Heart left ventricle (tissue), 16 donors: Measurements from ENCODE around the gene SLC25A14. TPM values are rescaled to one million over a fixed set of nuclear protein-coding genes. Genes with fewer than 3 reads are reported as not detected.

Source experiments
- ATAC-seq, 4 donors: fragments of 200-7000 bp; cut with Tn5 transposase; one replicate each; pipeline ENCODE4 v1.9.1; 2020 to 2022; ENCODE audit warnings: moderate library complexity in 4 of 4, mild to moderate bottlenecking in 3 of 4, moderate number of reproducible peaks in 1 of 4
- DNase-seq, 5 donors: peaks; one replicate each; pipeline ENCODE4 v3.0.0-alpha.2; 2020
- H3K27ac ChIP-seq, 12 donors: fragments of 200-600 bp; sonication (generic) in 4 of 12; one replicate each; pipeline versions ENCODE4 v1.5.0 to v1.8.0; 2016 to 2022; ENCODE audit warnings: mild to moderate bottlenecking in 2 of 12
- H3K27me3 ChIP-seq, 9 donors: fragments of 200-600 bp; sonication (generic) in 2 of 9; one replicate each; pipeline versions ENCODE4 v1.5.1 to v1.8.0; 2016 to 2022; ENCODE audit warnings: mild to moderate bottlenecking in 3 of 9
- H3K36me3 ChIP-seq, 9 donors: fragments of 200-600 bp; sonication (generic) in 2 of 9; one replicate each; pipeline versions ENCODE4 v1.5.0 to v1.8.0; 2018 to 2022; ENCODE audit warnings: mild to moderate bottlenecking in 2 of 9
- H3K4me1 ChIP-seq, 12 donors: fragments of 200-600 bp; sonication (generic) in 4 of 12; one replicate each; pipeline versions ENCODE4 v1.5.0 to v1.8.0; 2016 to 2022; ENCODE audit warnings: mild to moderate bottlenecking in 3 of 12
- H3K4me3 ChIP-seq, 12 donors: fragments of 200-600 bp; sonication (generic) in 4 of 12; one replicate each; pipeline versions ENCODE4 v1.5.0 to v1.8.0; 2017 to 2022; ENCODE audit warnings: mild to moderate bottlenecking in 9 of 12, moderate library complexity in 4 of 12
- H3K9me3 ChIP-seq, 12 donors: fragments of 200-600 bp; sonication (generic) in 4 of 12; one replicate each; pipeline versions ENCODE4 v1.5.0 to v1.8.0; 2016 to 2022; ENCODE audit warnings: mild to moderate bottlenecking in 1 of 12
- CTCF ChIP-seq, 12 donors: fragments of 200-600 bp; sonication (generic) in 4 of 12; IDR thresholded peaks; one replicate each; pipeline versions ENCODE4 v1.5.0 to v1.8.0; 2018 to 2022; ENCODE audit warnings: antibody characterized with exemption in 12 of 12, mild to moderate bottlenecking in 5 of 12
- POLR2A ChIP-seq, 2 donors: fragments of 450-650 bp; IDR thresholded peaks; one replicate each; pipeline ENCODE4 v1.6.1; 2017; ENCODE audit warnings: antibody characterized with exemption in 2 of 2, mild to moderate bottlenecking in 2 of 2, moderate library complexity in 2 of 2
- WGBS, 4 donors: extraction: QIAGEN DNeasy Blood & Tissue Kit in 2 of 4; methylation state at CpG; one replicate each; pipeline versions ENCODE4 v1.1.5 to v1.1.7; 2013 to 2018; 5-methylcytosine and 5-hydroxymethylcytosine counted together
- intact Hi-C, 10 donors: fragments of 100-400 bp; cut with DNase I; formaldehyde crosslinking; loops; one replicate each; pipeline versions ENCODE4 v1.11.1 to v1.14.2; 2022
- polyA plus RNA-seq, 2 donors: library from polyadenylated mRNA; stranded (reverse); fragments of 200-250 nt; gene quantifications; one replicate each; pipeline ENCODE4 v1.2.3, GENCODE V29; 2013
- total RNA-seq, 9 donors: library from RNA; depleted of rRNA in 2 of 9; stranded (reverse); fragments of >200 nt in 2 of 9; fragmentation: NEBNext Ultra II Directional in 3 of 9; extraction: Animal tissue kit (Norgen Biotek cat#: 25700) in 3 of 9; gene quantifications; one replicate each; pipeline versions ENCODE4 v1.1.0 to v1.2.4, GENCODE V29; 2016 to 2023
- donor health status: ischemic (EF 13 %, LVEDD 7.1; RV severe dilation, severe dysfunction).
- donor health status: healthy with polysubstance abuse.
- donor health status: DM: no; HTN: yes; CAD: no.
- donor health status: DM: no; HTN: no; CAD: no.
- donor health status: ischemic (EF 25% LVEDD 6.9; RV normal size, moderate dysfunction).
- donor health status: ischemic (EF 25% LVEDD 5.7; RV mildly dilated, moderate dysfunction).
- donor health status: healthy.
- donor health status: DM: yes; HTN: yes; CAD: no.
- donor health status: ischemic (EF 35%, LVEDD 5.7; RV mildly dilated, moderate dysfunction).
- donor health status: nonischemic (EF 11% LVEDD 7.7; RV severe dilation, severe dysfunction).
- donor health status: DM: yes; HTN: yes; CAD: no.
- donor health status: PGD.
- donor health status: ischemic (EF 29% LVEDD 5.4; RV normal size, mild dysfunction).
- donor health status: nonischemic (EF 23%, LVEDD 6.1; RV moderate dilation, normal function).

SLC25A14 gene
- total and polyA plus RNA-seq, 11 donors = 5.7 to 17.7 (median 7.1) TPM

- no peak for TF ChIP-seq POLR2A (IDR thresholded peaks at IDR 0.05)
- no peak for TF ChIP-seq CTCF (IDR thresholded peaks at IDR 0.05)
- ATAC-seq = no peak
- H3K27me3 ChIP-seq = peaks cover 0 to 12% (median 0%) of the 10 kb centered on the region in 9 donors
- H3K9me3 ChIP-seq = peaks cover 0 to 7% (median 0%) of the 10 kb centered on the region in 12 donors
- H3K4me1 ChIP-seq = no peaks in the 10 kb centered on the region
- WGBS, 4 donors = 38 to 52% (median 46%) methylated on average over 2 of the region's 2 CpGs
- H3K4me3 ChIP-seq = no peak overlapping the region
- H3K27ac ChIP-seq = no peak overlapping the region
- intact Hi-C loops = no loop called here
- H3K36me3 ChIP-seq = no peaks in the 10 kb centered on the region
- DNase-seq = no peak
Observed at GRCh38 chrX:130296743-130297142, 43.0 kb upstream of the SLC25A14 start.

GRCh38 chrX:130299279-130300009 lies 40.3 kb upstream of the SLC25A14 start:
- WGBS, 4 donors = 65 to 75% (median 70%) methylated on average over 7 to 19 of the region's 19 CpGs
- no peak for TF ChIP-seq CTCF (IDR thresholded peaks at IDR 0.05)
- TF ChIP-seq POLR2A (IDR thresholded peaks at IDR 0.05) = no peak
- ATAC-seq (peak in 1 of 4 donors; percentile 34), DNase-seq (no peak)
- no peaks in the 10 kb centered on the region for H3K36me3 ChIP-seq
- no peak overlapping the region for H3K4me3 ChIP-seq
- peaks cover 0 to 7% (median 0%) of the 10 kb centered on the region in 12 donors for H3K9me3 ChIP-seq
- peaks cover 0 to 12% (median 0%) of the 10 kb centered on the region in 9 donors for H3K27me3 ChIP-seq
- no peak overlapping the region for H3K27ac ChIP-seq
- H3K4me1 ChIP-seq = no peaks in the 10 kb centered on the region
- intact Hi-C loops = no loop called here

- no peak for ATAC-seq
- 47 to 79% (median 51%) methylated on average over 2 of the region's 2 CpGs for WGBS, 4 donors
- Histone ChIP-seq H3K4me1 (no peaks in the 10 kb centered on the region), H3K4me3 (no peak overlapping the region), H3K36me3 (no peaks in the 10 kb centered on the region), H3K27ac (no peak overlapping the region), H3K27me3 (peaks cover 0 to 12% (median 0%) of the 10 kb centered on the region in 9 donors), H3K9me3 (peaks cover 0 to 7% (median 0%) of the 10 kb centered on the region in 12 donors)
- intact Hi-C loops = no loop called here
- no peak for DNase-seq
- TF ChIP-seq CTCF (IDR thresholded peaks at IDR 0.05) (no peak), POLR2A (IDR thresholded peaks at IDR 0.05) (no peak)
Observed at GRCh38 chrX:130300010-130300282, 39.8 kb upstream of the SLC25A14 start.

GRCh38 chrX:130301405-130301804 lies 38.3 kb upstream of the SLC25A14 start:
- no peak for DNase-seq
- peaks cover 0 to 7% (median 0%) of the 10 kb centered on the region in 12 donors for H3K9me3 ChIP-seq
- H3K4me1 ChIP-seq = no peaks in the 10 kb centered on the region
- intact Hi-C loops = no loop called here
- H3K4me3 ChIP-seq = no peak overlapping the region
- H3K27me3 ChIP-seq = peaks cover 0 to 7% (median 0%) of the 10 kb centered on the region in 9 donors
- TF ChIP-seq POLR2A (IDR thresholded peaks at IDR 0.05) (no peak), CTCF (IDR thresholded peaks at IDR 0.05) (no peak)
- no peaks in the 10 kb centered on the region for H3K36me3 ChIP-seq
- ATAC-seq = no peak
- 73 to 88% (median 87%) methylated on average over 1 of the region's 1 CpG for WGBS, 4 donors
- no peak overlapping the region for H3K27ac ChIP-seq
